Measurements from ENCODE around the gene RBM15. TPM values are rescaled to one million over a fixed set of nuclear protein-coding genes. Genes with fewer than 3 reads are reported as not detected.
A peak's percentile ranks its signal among the peaks of the same experiment; 100 is the strongest.

Gene RBM15
- total RNA-seq = 26.2 and 28.1 TPM in 2 replicates

GRCh38 chr1:110338886-110339406 is at the start of gene RBM15:
Gene RBM15, plus strand, starts transcription at chr1:110339377. Its CDS starts 29 bp downstream, at chr1:110339406.
- peak; percentile 100 for DNase-seq (ENCODE audit: low read depth in 2 of 2)

- DNase-seq (ENCODE audit: low read depth in 2 of 2) = no peak
Observed at GRCh38 chr1:110291241-110292030, 47.7 kb upstream of the RBM15 start.

- DNase-seq (ENCODE audit: low read depth in 2 of 2) = peak in 1 of 2 donors; percentile 8
Observed at GRCh38 chr1:110292031-110292741, 47.0 kb upstream of the RBM15 start.

- no peak for DNase-seq (ENCODE audit: low read depth in 2 of 2)
Observed at GRCh38 chr1:110293601-110294104, 45.5 kb upstream of the RBM15 start.

- no peak for DNase-seq (ENCODE audit: low read depth in 2 of 2)
Observed at GRCh38 chr1:110294308-110294707, 44.9 kb upstream of the RBM15 start.

GRCh38 chr1:110298991-110299390 is 40.2 kb upstream of the RBM15 start:
- no peak for DNase-seq (ENCODE audit: low read depth in 2 of 2)

- no peak for DNase-seq (ENCODE audit: low read depth in 2 of 2)
Observed at GRCh38 chr1:110300412-110301085, 38.6 kb upstream of the RBM15 start.

GRCh38 chr1:110302836-110303235 is 36.3 kb upstream of the RBM15 start:
- no peak for DNase-seq (ENCODE audit: low read depth in 2 of 2)

GRCh38 chr1:110305900-110306420 is 33.2 kb upstream of the RBM15 start:
- no peak for DNase-seq (ENCODE audit: low read depth in 2 of 2)

GRCh38 chr1:110307239-110307974 is 31.8 kb upstream of the RBM15 start:
- no peak for DNase-seq (ENCODE audit: low read depth in 2 of 2)

GRCh38 chr1:110308247-110308646 is 30.9 kb upstream of the RBM15 start:
- DNase-seq (ENCODE audit: low read depth in 2 of 2) = no peak

GRCh38 chr1:110309139-110309538 is 30.0 kb upstream of the RBM15 start:
- DNase-seq (ENCODE audit: low read depth in 2 of 2) = no peak

GRCh38 chr1:110309767-110310166 is 29.4 kb upstream of the RBM15 start:
- no peak for DNase-seq (ENCODE audit: low read depth in 2 of 2)

- no peak for DNase-seq (ENCODE audit: low read depth in 2 of 2)
Observed at GRCh38 chr1:110310300-110310699, 28.9 kb upstream of the RBM15 start.

GRCh38 chr1:110312188-110313121 is 26.7 kb upstream of the RBM15 start:
- DNase-seq (ENCODE audit: low read depth in 2 of 2) = peak; percentile 65 to 79

GRCh38 chr1:110316735-110317134 is 22.4 kb upstream of the RBM15 start:
- no peak for DNase-seq (ENCODE audit: low read depth in 2 of 2)

- no peak for DNase-seq (ENCODE audit: low read depth in 2 of 2)
Observed at GRCh38 chr1:110318046-110318445, 21.1 kb upstream of the RBM15 start.

- DNase-seq (ENCODE audit: low read depth in 2 of 2) = no peak
Observed at GRCh38 chr1:110319332-110320167, 19.6 kb upstream of the RBM15 start.

GRCh38 chr1:110320168-110320518 is 19.0 kb upstream of the RBM15 start:
- no peak for DNase-seq (ENCODE audit: low read depth in 2 of 2)
